K562 (cell line): ENCODE data around the gene TAS2R42. TPM values are rescaled to one million over a fixed set of nuclear protein-coding genes. Genes with fewer than 3 reads are reported as not detected.

Experiments
- ATAC-seq: fragments of 200-7000 bp; cut with Tn5 transposase; 3 replicates; pipeline ENCODE4 v1.9.1; 2020; ENCODE audit warnings: moderate library complexity
- Bru-seq: library from RNA; stranded (reverse); fragments of 400-500 nt; gene quantifications from one replicate; lab custom pipeline; 2021; lab: Mats Ljungman, UMichigan
- BruChase-seq, 2 experiments: library from RNA; stranded (reverse); fragments of 400-500 nt; gene quantifications; one replicate each; lab custom pipeline; 2021; lab: Mats Ljungman, UMichigan
- BruUV-seq: library from RNA; stranded (reverse); fragments of 400-500 nt; replicated peaks from 2 replicates; lab custom pipeline; 2021; lab: Mats Ljungman, UMichigan
- CTCF ChIA-PET: fragments of 300-600 bp; formaldehyde crosslinking; extraction: SDS; loops from one replicate; lab custom pipeline; 2021; ENCODE audit warnings: low intra/inter-chr PET ratio; lab: Yijun Ruan, JAX
- POLR2A ChIA-PET: fragments of 300-600, 350-650 bp; sonication (Branson Sonifier 250); formaldehyde crosslinking; extraction: SDS; loops from one replicate; lab custom pipeline; 2021; ENCODE audit warnings: antibody characterized with exemption, inconsistent platforms; lab: Yijun Ruan, JAX
- DNase-seq, 4 experiments: peaks; one replicate each; pipeline versions ENCODE4 v3.0.0 to v3.0.0-alpha.2; 2011 to 2018; ENCODE audit warnings: low spot score in 3 of 4, mixed read lengths in 3 of 4; ENCODE audit errors: extremely low read depth in 1 of 4
- FAIRE-seq: peaks from 2 replicates; lab custom pipeline; 2011; peaks lifted over from hg19 to GRCh38; lab: Jason Lieb, UNC
- H2AFZ ChIP-seq: 2 replicates; pipeline ENCODE4 v1.6.0; 2011; ENCODE audit warnings: low read depth, low read length, control low read depth, inconsistent platforms
- H3K27ac ChIP-seq: fragments of 200-600 bp; 3 replicates; pipeline ENCODE4 v1.8.0; 2011; ENCODE audit warnings: low read depth, mild to moderate bottlenecking, control low read depth, inconsistent platforms, low read length, moderate library complexity, mixed read lengths; ENCODE audit errors: extremely low read depth
- H3K27me3 ChIP-seq, 2 experiments: fragments of 300-600 bp in 1 of 2; 2 replicates in 1 of 2; 3 replicates in 1 of 2; pipeline versions ENCODE4 v1.6.0 to v1.8.0; 2011; ENCODE audit warnings: inconsistent platforms in 2 of 2, low read length in 2 of 2, mild to moderate bottlenecking in 1 of 2, mixed read lengths in 1 of 2, moderate library complexity in 1 of 2; ENCODE audit not compliant: control insufficient read depth in 2 of 2, insufficient read depth in 2 of 2
- H3K36me3 ChIP-seq: fragments of 300-600 bp; 3 replicates; pipeline ENCODE4 v1.8.0; 2011; ENCODE audit warnings: mild to moderate bottlenecking, low read length, inconsistent platforms; ENCODE audit not compliant: control insufficient read depth, insufficient read depth
- H3K4me1 ChIP-seq, 2 experiments: fragments of 200-600 bp in 1 of 2; replicated peaks in 1 of 2; 2 replicates in 1 of 2; 3 replicates in 1 of 2; pipeline versions ENCODE4 v1.5.1 to v1.8.0; 2011; ENCODE audit warnings: inconsistent platforms in 2 of 2, low read length in 2 of 2, mild to moderate bottlenecking in 1 of 2, mixed read lengths in 1 of 2, moderate library complexity in 1 of 2; ENCODE audit not compliant: control insufficient read depth in 2 of 2, insufficient read depth in 2 of 2
- H3K4me2 ChIP-seq: 2 replicates; pipeline ENCODE4 v1.6.1; 2011; ENCODE audit warnings: low read length, control low read depth, inconsistent platforms, mixed read lengths; ENCODE audit not compliant: insufficient read depth
- H3K4me3 ChIP-seq: fragments of 200-600 bp; sonication (generic), shearing (Covaris generic); 2 replicates; pipeline ENCODE4 v1.5.1; 2016; ENCODE audit warnings: control low read depth, inconsistent platforms
- H3K79me2 ChIP-seq: fragments of 200-600 bp; 3 replicates; pipeline ENCODE4 v1.8.0; 2011; ENCODE audit warnings: low read length, inconsistent platforms; ENCODE audit not compliant: control insufficient read depth, insufficient read depth
- H3K9ac ChIP-seq, 2 experiments: 2 replicates each; pipeline versions ENCODE4 v1.6.0 to v1.6.1; 2011; ENCODE audit warnings: low read depth in 2 of 2, low read length in 2 of 2, control low read depth in 1 of 2, inconsistent platforms in 1 of 2, mild to moderate bottlenecking in 1 of 2, mixed read lengths in 1 of 2; ENCODE audit not compliant: insufficient read depth in 1 of 2
- H3K9me1 ChIP-seq: one replicate; pipeline ENCODE4 v1.6.0; 2011; ENCODE audit warnings: inconsistent platforms, mild to moderate bottlenecking, low read length, moderate library complexity; ENCODE audit not compliant: control insufficient read depth, insufficient read depth
- H3K9me3 ChIP-seq: replicated peaks from 2 replicates; pipeline ENCODE4 v1.5.1; 2011; ENCODE audit warnings: low read depth, low read length, inconsistent platforms; ENCODE audit not compliant: control insufficient read depth, insufficient read depth
- H4K20me1 ChIP-seq: replicated peaks from 2 replicates; pipeline ENCODE4 v1.6.1; 2011; ENCODE audit warnings: low read length, inconsistent platforms, mixed read lengths; ENCODE audit not compliant: control insufficient read depth, insufficient read depth
- CAMTA2 ChIP-seq: fragments of 250-450 bp; sonication (Bioruptor Pico); conservative IDR thresholded peaks from 2 replicates; pipeline ENCODE4 v1.5.1; 2022
- HCFC1 ChIP-seq: IDR thresholded peaks from 2 replicates; pipeline ENCODE4 v1.6.1; 2012; ENCODE audit warnings: low read depth, low read length, improper control_type of control experiment
- HDAC3 ChIP-seq: fragments of 450-650 bp; IDR thresholded peaks from 2 replicates; pipeline ENCODE4 v1.6.1; 2018; ENCODE audit warnings: borderline replicate concordance, mild to moderate bottlenecking, moderate library complexity; ENCODE audit not compliant: partially characterized antibody
- HMG20A ChIP-seq: fragments of 450-650 bp; formaldehyde crosslinking; conservative IDR thresholded peaks from 2 replicates; pipeline ENCODE4 v1.4.0; 2020; ENCODE audit warnings: mild to moderate bottlenecking, mixed read lengths
- PRPF4 ChIP-seq: fragments of 200-400 bp; formaldehyde crosslinking; IDR thresholded peaks from one replicate; pipeline ENCODE4 v1.6.1; 2017; ENCODE audit warnings: low read length, low read depth, mild to moderate bottlenecking; ENCODE audit not compliant: insufficient read depth, poor library complexity, severe bottlenecking
- PTTG1 ChIP-seq: fragments of 450-650 bp; IDR thresholded peaks from 2 replicates; pipeline ENCODE4 v1.6.1; 2016; ENCODE audit warnings: low read depth, mild to moderate bottlenecking, missing genetic modification characterization, missing compliant biosample characterization
- WGBS: fragments of 100-300 bp; shearing (Covaris generic); methylation state at CpG from one replicate; pipeline ENCODE4 v1.1.6; 2016; ENCODE audit warnings: low coverage, mixed read lengths; ENCODE audit not compliant: insufficient coverage; ENCODE audit errors: missing lambda C conversion rate; 5-methylcytosine and 5-hydroxymethylcytosine counted together
- in situ Hi-C: fragments of 300-500 bp; cut with MboI; formaldehyde crosslinking; loops from 4 replicates; pipeline ENCODE4 v1.15.0; 2018; ENCODE audit warnings: inconsistent platforms, mixed read lengths
- intact Hi-C: fragments of 100-400 bp; cut with micrococcal nuclease; formaldehyde crosslinking; loops from 2 replicates; pipeline ENCODE4 v1.14.2; 2022
- long read RNA-seq, 3 experiments: library from polyadenylated mRNA in 2 of 3; library from RNA in 1 of 3; unstranded in 2 of 3; stranded (forward) in 1 of 3; transcript quantifications; one replicate each; pipeline ENCODE4 v2.0.0, GENCODE V29; 2019 to 2022
- polyA minus RNA-seq, 3 experiments: library from RNA; depleted of rRNA, polyadenylated mRNA; stranded (reverse); fragments of >200 nt; gene quantifications; 2 replicates each; pipeline ENCODE4 v1.2.3, GENCODE V29; 2011
- polyA plus RNA-seq, 8 experiments: library from polyadenylated mRNA; depleted of rRNA in 4 of 8; stranded (reverse) in 5 of 8; unstranded in 3 of 8; fragments of >200 nt; fragmentation: Nextera tagmentation in 2 of 8; fragmentation: Illumina TruSeq in 1 of 8; extraction: Ambion mirVana in 2 of 8; extraction: Trizol in 1 of 8; gene quantifications; 2 replicates each; pipeline versions ENCODE4 v1.2.1 to v1.2.3, GENCODE V29; 2011 to 2014; ENCODE audit warnings: inconsistent platforms in 1 of 8, missing spikeins in 1 of 8
- total RNA-seq, 7 experiments: library from RNA; depleted of rRNA in 6 of 7; stranded (reverse); fragments of >200 nt in 6 of 7; fragmentation: Illumina TruSeq in 2 of 7; extraction: Trizol in 2 of 7; gene quantifications; 2 replicates each; pipeline versions ENCODE4 v1.2.1 to v1.2.3, GENCODE V29; 2011 to 2021; ENCODE audit warnings: low replicate concordance in 1 of 7

The TAS2R42 gene
- not detected in 2 replicates for total RNA-seq (2011; cell fraction: chromatin; rRNA removed; ENCODE audit: low replicate concordance)
- not detected in 2 replicates for total RNA-seq (2011; cell fraction: nucleolus; rRNA removed)
- not detected in 2 replicates for total RNA-seq (2011; cell fraction: nucleoplasm; rRNA removed)
- total RNA-seq (2014; rRNA removed) (not detected in 2 replicates), total RNA-seq (2014; rRNA removed; fragmentation: Illumina TruSeq; extraction: Trizol) (not detected in 2 replicates), total RNA-seq (2015; rRNA removed; fragmentation: Illumina TruSeq; extraction: Trizol) (not detected in 2 replicates), total RNA-seq (2021) (not detected in 2 replicates), polyA plus RNA-seq (2011; rRNA removed) (not detected in 2 replicates), polyA plus RNA-seq (2014; fragmentation: Illumina TruSeq; extraction: Trizol) (not detected in 2 replicates), polyA plus RNA-seq (2014; fragmentation: Nextera tagmentation; extraction: Ambion mirVana) (not detected), polyA plus RNA-seq (2014; rRNA removed) (not detected in 2 replicates), polyA minus RNA-seq (2011; rRNA and poly(A)+ RNA removed) (not detected in 2 replicates), Bru-seq, nascent RNA (not detected), BruChase-seq, experiment 1, labeled RNA remaining after a 2-hour chase (not detected), BruChase-seq, experiment 2, labeled RNA remaining after a 6-hour chase (not detected)
- not detected in 2 replicates for polyA plus RNA-seq (2011; cell fraction: cytosol; rRNA removed)
- not detected in 2 replicates for polyA plus RNA-seq (2011; cell fraction: nucleus; rRNA removed)
- polyA plus RNA-seq (2012): not detected in 2 replicates
- not detected in 2 replicates for polyA minus RNA-seq (2011; cell fraction: cytosol; rRNA and poly(A)+ RNA removed)
- not detected in 2 replicates for polyA minus RNA-seq (2011; cell fraction: nucleus; rRNA and poly(A)+ RNA removed)
- long read RNA-seq, experiment 1: 0 reads
- long read RNA-seq, experiment 2: 0 reads
- long read RNA-seq, experiment 3: 0 reads

GRCh38 chr12:11186837-11187236 is at the start of gene TAS2R42:
Gene TAS2R42 (minus strand): TSS chr12:11186937. CDS start chr12:11186937, 0 bp downstream.
- Histone ChIP-seq H2AFZ (no peak within 1 kb of the TSS), H3K9ac (no peak within 1 kb of the TSS), H3K9me3 (no peaks in the 10 kb centered on the region), H3K4me3 (no peak within 1 kb of the TSS), H3K79me2 (no peaks in the 10 kb centered on the region), H3K36me3 (no peaks in the 10 kb centered on the region), H3K27me3 (no peaks in the 10 kb centered on the region), H3K4me2 (no peak within 1 kb of the TSS), H3K4me1 (no peaks in the 10 kb centered on the region), H4K20me1 (no peaks in the 10 kb centered on the region), H3K9me1 (no peaks in the 10 kb centered on the region), H3K27ac (no peak within 1 kb of the TSS)
- ATAC-seq (no peak), FAIRE-seq (no peak), DNase-seq (no peak)
- CTCF ChIA-PET: no interaction called here
- 0% methylated on average over 2 of the region's 2 CpGs for WGBS
- intact Hi-C loops (no loop called here), in situ Hi-C loops (no loop called here)
- BruUV-seq: no TSS peak
- POLR2A ChIA-PET: no interaction called here
- TF ChIP-seq CAMTA2 (CRISPR knock-in tag): no peak
- no peak for TF ChIP-seq PRPF4
- TF ChIP-seq HDAC3: no peak
- TF ChIP-seq HCFC1: no peak
- no peak for TF ChIP-seq HMG20A (CRISPR knock-in tag)
- TF ChIP-seq PTTG1 (tag): no peak
